GM18507 (cell line): ENCODE results near the gene UCK2.

Source experiments
- DNase-seq: peaks from one replicate; pipeline ENCODE4 v3.0.0; 2011; ENCODE audit warnings: low read depth; ENCODE audit not compliant: insufficient read length; ENCODE audit errors: extremely low spot score
- FAIRE-seq: peaks from 2 replicates; lab custom pipeline; 2011; peaks lifted over from hg19 to GRCh38; lab: Jason Lieb, UNC

The UCK2 gene

DNA sequence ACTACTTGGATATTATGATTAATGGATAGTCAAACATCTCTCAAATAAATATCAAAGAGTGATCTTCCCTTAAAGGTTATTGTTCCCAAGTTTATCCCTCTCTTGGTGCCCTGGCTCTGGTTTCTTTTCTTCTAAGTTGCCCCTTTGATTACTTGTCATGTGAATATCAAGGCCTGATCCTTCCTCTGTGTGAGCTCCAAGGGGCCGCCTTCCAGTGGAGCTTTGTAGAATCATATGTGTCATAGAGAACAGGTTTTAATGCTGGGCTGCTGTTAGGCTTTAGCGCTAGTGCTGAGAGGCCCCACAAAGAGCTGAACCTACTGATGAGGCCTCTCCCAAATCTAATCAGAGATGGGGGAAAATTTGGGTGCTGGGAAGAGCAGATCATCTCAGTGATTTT is 25.5 kb downstream of the UCK2 start:
- DNase-seq (no peak), FAIRE-seq (no peak)

DNA sequence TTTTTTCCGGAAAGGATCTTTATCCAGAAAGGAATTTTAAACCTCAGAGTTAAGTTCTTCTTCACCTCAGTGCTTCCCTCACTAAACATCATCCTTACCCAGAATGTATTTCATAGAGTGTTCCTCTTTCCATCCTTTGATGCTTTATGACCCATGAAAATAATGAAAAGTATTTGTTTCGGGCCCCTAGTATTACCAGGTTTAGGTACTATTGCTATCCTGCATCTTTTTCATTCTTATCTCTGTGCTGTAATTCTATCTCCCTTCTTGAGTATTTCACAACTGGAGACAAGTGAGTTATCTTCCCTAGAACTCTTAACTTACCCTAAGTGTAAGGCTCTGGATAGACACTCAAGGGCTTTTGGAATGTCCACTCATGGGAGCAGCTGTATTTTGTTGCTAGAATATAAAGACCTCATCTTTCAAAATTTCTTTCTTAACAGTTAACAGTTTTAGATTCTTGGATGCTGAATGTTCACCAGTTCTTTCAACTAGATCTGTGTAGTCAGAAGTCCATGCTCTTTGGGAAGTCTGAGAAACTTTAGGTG is 26.2 kb downstream of the UCK2 start:
- FAIRE-seq (no peak), DNase-seq (no peak)

DNA sequence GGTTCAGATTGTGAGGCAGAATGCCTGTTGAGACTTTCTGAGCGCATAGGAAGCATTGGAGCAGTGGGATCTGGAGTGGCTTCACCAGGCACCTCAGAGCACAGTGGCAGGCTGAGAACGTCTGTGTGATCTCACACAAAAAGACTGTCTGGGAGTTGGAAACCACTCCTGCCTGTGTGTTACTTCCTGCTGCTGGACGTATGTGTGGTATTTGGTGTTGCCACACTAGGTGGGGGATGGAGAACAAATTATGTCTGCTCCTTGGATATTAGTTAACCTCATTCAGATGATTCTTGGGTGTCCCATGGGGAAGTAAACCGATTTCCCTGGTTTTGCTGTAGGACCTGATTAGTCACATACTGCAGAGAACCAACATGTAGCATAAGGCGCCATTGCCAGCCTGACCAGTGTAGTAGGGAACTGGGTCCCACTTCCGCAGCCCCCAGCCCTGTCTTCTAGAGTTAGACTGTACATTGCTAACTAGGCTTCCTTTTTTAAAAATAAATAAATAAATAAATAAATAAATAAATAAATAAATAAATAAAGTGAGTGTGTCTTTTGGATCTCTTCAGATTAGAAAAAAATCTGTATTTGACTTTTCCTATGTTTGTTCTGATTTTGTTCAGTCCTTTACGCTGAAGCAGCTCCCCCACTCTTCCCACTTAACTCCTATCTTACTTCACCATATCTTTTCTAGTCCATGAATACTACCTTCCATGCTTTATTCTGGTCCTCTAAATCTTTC is 26.9 kb downstream of the UCK2 start:
- FAIRE-seq (peak; percentile 42), DNase-seq (no peak)

DNA sequence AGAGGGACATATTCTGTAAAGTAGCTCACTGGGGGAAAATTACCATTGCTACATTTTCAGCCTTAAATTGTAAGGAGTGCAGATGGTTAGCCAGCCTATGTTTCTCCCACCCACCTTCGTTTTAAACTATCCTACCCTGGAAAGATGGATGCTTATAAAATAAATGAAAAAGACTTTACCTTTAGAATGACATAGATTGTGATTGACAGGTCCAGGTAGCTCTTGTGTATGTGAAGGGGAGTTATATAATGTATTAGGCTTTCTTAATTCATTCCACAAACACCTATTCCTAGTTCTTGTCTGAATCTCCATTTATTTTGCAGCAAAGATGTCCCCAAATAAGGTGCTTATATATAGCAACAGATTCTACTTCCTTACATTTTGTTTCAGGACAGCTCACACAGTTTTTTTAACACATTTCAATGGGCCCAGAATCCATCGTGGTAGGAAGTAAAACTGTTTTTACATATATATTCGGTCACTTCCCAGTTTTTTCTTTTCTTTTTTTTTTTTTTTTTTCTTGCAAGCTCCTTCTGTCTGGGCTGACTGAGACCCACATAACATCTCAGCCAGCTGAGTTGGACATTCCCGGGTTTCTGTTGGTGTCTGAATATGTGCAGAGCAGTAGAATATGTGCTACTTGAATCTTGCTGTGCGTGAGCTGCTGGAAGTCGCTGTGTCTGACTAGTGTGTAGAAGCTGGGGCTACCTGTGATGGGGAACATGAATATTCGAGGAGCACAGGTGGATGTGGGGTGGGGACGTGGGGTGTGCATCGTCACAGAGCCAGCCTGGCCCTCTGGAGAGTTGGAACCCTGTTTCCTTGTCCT is 27.8 kb downstream of the UCK2 start:
- DNase-seq (no peak), FAIRE-seq (no peak)

DNA sequence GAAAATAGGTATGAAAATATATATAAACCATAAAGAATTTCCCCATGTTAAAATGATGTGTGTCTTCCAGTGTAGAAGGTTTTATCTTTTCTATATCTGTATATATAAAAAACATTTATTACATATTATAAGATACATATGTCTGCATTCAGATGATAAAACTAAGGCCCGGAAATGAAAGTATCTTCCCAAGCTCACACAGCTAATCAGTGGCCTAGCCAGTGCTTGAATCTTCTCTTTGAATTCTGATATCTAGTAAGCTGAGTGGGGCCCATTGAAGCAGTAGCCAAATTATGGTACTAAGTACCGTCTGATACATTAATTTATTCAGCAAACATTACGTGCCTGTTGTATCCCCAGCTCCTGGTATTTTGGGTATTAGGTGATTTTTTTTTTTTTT is 28.6 kb downstream of the UCK2 start:
- FAIRE-seq: no peak

DNA sequence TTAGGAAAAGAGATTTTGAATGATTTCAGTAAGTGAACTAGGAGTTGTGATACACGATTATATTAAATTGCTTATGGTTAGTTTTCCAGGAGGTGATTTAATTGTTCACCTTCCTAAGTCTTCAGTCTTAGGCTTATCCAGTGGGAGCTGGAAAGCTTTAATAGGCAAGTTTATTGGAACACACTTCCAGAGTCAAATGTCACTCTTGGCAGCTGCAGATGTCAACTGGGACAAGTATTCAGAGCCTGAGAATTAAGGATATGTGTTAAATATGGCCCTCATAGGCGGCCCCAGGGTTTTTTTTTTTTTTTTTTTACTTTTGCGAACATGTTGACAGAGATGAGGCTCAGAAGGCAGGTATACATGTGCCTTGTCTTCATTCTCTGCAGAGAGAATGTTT is 29.2 kb downstream of the UCK2 start:
- FAIRE-seq: no peak

More for the DNA sequence above, 28.6 kb downstream of the UCK2 start:
- DNase-seq: no peak

DNA sequence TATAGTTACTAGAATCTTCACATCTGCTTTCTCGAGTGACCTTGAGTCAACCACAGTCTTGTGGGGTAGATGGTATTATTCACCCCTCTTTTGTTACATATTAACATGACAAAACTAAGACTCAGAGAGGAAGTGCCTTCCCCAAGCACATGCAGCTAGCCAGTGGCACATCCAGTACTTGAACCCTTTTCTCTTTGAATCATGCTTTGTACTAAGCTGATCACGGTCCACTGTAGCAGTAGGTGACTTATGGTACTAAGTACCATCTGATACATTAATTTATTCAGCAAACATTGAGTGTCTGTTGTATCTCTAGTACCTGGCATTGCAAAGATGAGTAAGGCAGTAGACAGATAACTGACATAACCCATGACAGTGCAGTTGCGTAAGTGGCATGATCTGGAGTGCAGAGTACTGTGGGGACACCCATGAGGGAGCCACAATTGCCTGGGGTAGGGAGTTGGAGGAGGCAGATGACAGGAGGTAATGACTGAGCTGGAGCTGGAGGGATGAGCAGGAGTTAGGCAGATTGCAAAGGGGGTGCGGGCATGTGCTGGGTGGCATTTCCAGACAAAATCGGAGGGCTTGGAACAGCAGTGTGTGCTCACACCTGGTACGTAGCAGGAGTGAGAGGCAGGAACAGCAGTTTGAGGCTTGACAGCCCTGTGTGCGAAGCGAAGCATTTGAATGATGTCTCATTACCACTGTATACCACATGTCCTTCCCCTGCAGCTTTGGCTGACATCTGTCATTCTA is 29.8 kb downstream of the UCK2 start:
- DNase-seq (peak; percentile 53), FAIRE-seq (peak; percentile 82)

More for the DNA sequence above, 29.2 kb downstream of the UCK2 start:
- no peak for DNase-seq

DNA sequence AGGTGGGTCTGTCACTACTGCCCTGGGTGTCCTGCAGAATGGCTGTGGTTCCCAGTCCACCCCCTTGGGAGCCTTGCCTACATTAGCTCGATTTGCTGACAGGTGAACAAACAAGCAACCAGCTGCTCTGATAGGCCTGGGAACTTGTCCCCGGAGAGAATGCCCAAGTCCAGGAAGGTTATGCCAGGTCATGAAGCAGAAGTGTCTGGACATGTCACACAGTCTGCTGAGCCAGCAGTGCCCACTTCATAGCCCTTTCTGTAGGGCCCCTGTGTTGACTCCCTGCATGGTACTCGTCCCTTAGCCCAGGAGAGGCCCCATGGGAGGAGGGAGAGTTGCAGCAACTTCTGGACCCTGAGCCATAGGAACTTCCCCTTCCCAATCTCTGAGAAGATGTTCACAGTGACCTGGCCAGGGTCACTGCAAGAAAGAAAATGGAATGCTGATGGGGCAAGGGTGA is 31.0 kb downstream of the UCK2 start:
- DNase-seq: no peak
- FAIRE-seq: no peak

DNA sequence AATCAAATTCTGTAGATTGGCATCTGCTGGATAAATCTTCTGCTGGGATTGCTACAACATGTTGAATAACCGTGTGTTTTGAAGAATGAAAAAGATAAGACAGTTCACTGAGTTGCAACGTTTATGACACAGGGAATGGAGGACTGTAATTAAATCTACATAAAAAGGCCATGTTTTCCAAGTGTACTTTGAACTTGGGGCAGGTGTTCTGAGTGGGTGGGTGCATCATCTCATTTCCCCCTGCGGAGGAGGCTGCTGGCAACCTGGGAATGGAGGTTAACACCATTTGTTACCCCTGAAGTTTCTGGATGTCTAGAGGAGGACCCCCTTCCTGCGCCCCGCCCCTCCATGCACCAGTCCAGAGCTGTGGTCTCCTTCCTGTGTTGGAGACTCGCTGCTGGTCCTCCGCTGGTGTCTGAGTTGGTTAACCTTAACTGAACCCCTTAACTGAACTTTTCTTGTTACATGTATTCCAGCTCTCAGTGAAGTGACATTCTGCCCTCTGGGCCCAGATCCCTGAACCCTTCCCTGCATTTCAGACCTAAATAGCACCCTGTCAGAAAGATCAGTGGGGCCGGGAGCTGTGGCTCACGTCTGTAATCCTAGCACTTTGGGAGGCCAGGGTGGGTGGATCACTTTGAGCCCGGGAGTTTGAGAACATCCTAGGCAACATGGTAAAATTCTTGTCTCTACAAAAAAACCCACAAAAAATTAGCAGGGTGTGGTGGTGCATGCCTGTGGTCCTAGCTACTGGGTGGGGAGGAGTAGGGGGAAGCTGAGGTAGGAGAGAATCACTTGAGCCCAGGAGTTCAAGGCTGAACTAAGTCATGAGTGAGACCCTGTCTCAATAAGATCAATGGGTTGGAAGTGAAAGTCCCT is 31.8 kb downstream of the UCK2 start:
- DNase-seq (no peak), FAIRE-seq (no peak)

DNA sequence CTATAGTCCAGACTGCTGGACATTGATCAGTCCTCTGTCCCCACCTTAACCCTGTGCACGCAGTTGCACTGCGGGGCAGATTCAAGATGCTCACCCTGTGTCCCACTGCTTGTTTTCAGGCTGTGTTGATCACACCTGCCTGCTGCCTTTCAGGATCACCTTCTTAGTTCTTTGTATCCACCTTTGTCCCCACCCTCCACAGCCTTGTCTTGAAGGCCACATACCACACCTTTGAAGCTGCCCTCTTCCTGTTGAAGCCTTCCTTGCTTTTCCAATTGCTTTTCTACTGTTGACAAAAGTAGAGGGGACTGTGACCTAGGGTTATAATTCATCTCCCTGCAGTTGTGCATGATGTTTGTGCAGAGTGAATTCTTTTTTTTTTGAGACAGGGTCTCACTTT is 32.7 kb downstream of the UCK2 start:
- FAIRE-seq: no peak
- no peak for DNase-seq

DNA sequence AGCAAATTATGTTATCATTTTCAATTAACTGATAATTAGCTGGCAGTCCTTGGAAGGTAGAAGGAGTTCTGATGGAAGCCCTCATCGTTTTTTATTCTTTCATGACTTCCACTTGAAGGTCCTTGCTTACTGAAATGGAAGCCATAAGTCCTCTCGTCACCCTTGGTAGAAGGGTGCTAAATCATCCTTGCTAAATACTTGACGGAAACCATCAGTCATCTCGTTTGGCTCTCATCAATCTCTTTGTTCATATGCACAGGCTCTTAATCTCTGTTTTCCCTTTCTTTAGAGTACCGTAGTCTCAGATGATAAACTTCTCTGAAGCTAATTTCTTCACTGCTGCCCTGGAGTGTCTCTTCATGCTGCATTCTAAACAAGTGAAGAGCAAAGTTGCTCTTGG is 34.5 kb downstream of the UCK2 start:
- FAIRE-seq (no peak), DNase-seq (no peak)

DNA sequence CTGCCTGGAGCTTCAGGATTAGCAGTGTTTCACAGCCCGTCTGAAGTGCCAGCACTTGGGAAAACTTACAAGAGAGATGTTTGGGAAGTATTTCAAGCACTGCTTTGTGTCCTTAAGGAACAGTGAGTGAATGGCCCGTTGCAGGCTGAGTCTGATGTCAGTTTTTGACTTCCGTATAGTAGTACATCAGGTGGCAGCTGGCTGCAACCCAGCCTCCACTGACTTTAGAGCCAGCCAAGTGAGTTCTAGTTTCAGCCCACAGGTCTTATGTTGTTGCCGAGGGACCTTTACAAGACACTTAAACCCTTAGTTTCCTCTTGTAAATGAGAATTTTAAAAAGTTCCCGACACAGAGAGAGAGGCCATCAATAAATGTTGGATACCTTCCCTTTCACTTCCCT is 35.0 kb downstream of the UCK2 start:
- no peak for FAIRE-seq
- no peak for DNase-seq

DNA sequence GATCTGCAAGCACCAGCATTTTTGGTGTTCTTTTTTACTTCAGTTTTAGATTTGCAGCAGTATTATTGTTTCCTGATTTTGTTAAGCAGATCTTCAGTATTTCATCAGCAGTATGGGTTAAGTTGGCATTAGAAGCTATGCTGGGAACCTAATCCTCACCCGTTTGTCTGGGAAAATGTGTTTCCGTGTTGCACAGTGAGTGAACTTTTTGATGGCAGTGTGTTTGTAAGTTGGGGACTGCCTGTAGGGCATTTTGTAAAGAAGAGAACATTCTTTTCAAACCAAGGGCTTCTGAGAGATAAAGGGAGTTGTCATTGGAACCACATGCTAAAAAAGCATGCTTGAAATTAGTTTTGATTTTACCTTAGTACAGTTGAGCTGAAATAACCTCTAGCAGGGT is 35.9 kb downstream of the UCK2 start:
- no peak for FAIRE-seq
- DNase-seq: no peak

DNA sequence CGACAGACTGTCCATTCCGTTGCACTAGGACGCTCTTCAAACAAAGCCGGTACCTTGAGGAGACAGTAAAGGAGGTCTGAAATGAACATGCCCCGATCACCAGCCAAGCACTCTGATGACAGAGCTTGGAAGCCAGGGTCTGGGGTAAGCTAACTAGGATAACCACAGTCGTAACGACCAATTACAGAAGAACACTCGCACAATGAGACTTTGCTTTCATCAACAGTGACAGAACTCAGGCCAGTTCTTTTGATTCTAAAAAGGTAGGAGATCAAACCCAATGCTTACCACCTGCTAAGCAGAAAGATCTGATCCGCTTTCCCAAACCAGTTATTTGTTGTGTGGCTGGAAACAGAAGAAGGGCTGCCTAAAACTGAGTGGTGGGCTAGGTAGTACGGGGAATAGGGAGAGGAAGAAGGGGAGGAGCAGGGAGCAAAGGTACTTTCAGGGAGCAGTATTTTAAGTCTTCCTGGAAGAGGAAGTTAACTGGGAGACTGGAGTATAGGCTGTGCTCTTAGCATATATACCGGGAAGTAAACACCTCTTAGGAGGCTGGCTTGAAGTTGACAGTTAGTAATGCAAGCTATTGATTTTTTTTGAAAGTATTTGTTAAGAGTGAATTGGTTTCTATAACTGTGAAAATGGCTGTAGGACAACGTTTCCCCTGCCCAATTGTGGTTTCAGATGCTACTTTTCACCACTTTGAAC is 38.4 kb downstream of the UCK2 start:
- FAIRE-seq (no peak), DNase-seq (no peak)

DNA sequence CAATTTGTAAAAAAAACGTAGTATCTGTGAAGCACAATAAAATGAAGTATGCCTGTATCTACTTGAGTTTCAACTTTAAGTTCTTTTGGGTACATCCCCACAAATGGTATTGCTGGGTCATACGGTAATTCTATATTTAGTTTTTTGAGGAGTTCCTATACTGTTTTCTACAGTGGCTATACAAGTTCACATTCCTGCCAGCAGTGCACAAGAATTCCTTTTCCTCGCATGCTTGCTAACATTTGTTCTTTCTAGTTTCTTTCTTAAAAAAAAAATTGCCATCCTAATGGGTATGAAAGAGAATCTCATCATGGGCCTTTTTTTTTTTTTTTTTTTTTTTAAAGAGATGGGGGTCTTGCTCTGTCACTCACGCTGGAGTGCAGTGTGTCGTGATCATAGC is 41.9 kb downstream of the UCK2 start:
- FAIRE-seq: no peak

DNA sequence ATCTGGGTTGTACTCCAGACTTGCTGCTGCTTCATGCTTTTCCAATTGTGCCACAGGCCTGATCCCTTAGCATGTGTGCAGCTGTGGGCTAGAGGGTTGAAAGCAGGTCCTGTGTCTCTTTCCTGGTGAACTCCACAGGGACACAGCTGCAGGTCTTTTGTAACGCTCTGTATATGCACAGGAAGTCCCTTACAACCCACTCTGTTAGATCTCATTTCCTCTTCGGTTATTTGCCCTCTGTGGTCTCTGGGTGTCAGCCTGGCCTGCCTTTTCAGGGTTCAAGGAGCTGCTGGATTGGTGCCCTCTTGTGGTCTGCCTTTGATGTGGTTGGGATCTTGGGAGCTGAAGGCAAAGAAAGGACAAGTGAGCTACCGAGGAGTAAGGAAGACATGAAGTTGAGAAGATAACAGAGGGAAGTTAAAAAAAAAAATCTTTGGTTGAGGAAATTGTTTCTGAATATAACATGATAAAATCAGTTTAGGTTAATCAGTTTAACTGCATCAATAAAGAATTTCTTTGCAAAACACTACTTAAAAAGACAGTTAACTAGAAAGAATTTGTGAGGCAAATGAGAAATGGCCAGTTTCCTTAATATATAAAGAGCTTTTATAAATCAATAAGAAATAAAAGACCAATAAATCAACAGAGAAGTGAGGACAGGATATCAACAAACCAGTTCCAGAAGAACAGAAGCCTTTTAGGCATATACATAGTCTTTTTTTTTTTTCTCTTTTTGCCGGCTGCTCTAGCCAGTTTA is 44.1 kb downstream of the UCK2 start:
- FAIRE-seq (peak; percentile 98), DNase-seq (peak; percentile 38)

More for the DNA sequence above, 41.9 kb downstream of the UCK2 start:
- no peak for DNase-seq

DNA sequence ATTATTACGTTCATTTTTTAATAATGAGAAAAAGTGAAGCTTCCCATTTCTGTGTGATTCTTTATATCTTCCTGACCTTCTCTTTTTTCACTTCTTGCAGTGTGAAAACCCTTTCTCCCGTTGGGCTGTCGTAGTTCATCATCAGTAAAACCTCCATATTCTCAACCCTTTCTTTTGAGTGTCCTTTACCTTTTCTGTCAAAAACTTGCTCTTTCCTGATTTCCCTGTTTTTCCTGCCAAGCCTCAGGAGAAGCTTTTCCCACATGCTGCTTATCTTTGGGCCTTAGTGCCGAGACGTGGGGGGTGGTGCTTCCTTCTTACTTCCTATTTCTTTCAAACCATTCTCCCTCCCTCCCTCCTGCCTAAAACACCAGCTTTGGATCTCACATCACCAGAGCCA is 46.1 kb downstream of the UCK2 start:
- no peak for FAIRE-seq
- DNase-seq: no peak

DNA sequence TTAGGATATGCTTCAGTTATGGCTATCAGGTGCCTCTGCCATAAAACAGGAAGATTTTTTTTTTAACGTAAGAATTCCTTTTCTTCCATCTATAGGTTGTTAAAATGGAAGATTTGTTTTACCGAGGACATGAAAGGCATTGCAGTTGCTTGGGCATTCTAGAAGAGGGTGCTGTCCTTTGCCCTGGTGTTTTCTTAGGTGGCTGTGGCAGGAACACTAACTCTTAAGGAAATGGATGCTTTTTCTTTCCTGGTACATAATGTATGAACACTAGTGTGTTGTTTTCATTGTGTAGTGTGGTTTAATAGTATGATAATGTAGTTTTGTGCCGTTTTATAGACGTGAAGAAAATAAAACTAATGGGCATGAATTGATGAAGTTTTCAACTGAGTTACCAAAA is 47.2 kb downstream of the UCK2 start:
- no peak for FAIRE-seq

More for the DNA sequence above, 47.2 kb downstream of the UCK2 start:
- DNase-seq: no peak
